PC-9 (cell line): Measurements from ENCODE around the gene TIAM2.

ENCODE experiments used
- CTCF ChIP-seq: fragments of 200-600 bp; sonication (generic); conservative IDR thresholded peaks from 2 replicates; pipeline ENCODE4 v1.6.1; 2017; ENCODE audit warnings: mixed run types, antibody characterized with exemption, mild to moderate bottlenecking, moderate library complexity
- EZH2 ChIP-seq: fragments of 200-600 bp; sonication (generic); IDR thresholded peaks from 2 replicates; pipeline ENCODE4 v1.8.0; 2017; ENCODE audit warnings: antibody characterized with exemption, low read depth

- TF ChIP-seq CTCF, result no peak
- no peak for TF ChIP-seq EZH2
These were observed 135.2 kb downstream of the TIAM2 start for GRCh38 chr6:155130161-155130853.
